GM23338 (cell line): ENCODE measurements around the gene OSBPL3. TPM values are rescaled to one million over a fixed set of nuclear protein-coding genes. Genes with fewer than 3 reads are reported as not detected.

ENCODE experiments used
- ATAC-seq: fragments of 200-7000 bp; cut with Tn5 transposase; 3 replicates; pipeline ENCODE4 v1.9.1; 2020
- DNase-seq: peaks from one replicate; pipeline ENCODE4 v3.0.0-alpha.2; 2015; ENCODE audit warnings: low spot score
- H2AFZ ChIP-seq: fragments of 200-600 bp; sonication (generic); 2 replicates; pipeline ENCODE4 v1.8.0; 2016; ENCODE audit warnings: antibody characterized with exemption, mild to moderate bottlenecking, moderate library complexity
- H3F3A ChIP-seq: fragments of 200-600 bp; sonication (generic); replicated peaks from 2 replicates; pipeline ENCODE4 v1.8.0; 2017; ENCODE audit warnings: antibody characterized with exemption, mixed run types, low read depth
- H3K27ac ChIP-seq: fragments of 200-600 bp; sonication (generic); 2 replicates; pipeline ENCODE4 v1.6.1; 2016; ENCODE audit warnings: low read depth
- H3K27me3 ChIP-seq: fragments of 200-600 bp; sonication (generic); 2 replicates; pipeline ENCODE4 v1.8.0; 2016; ENCODE audit warnings: mild to moderate bottlenecking, mixed run types, moderate library complexity; ENCODE audit not compliant: insufficient read depth
- H3K36me3 ChIP-seq: fragments of 200-600 bp; sonication (generic); 2 replicates; pipeline ENCODE4 v1.8.0; 2016; ENCODE audit warnings: mild to moderate bottlenecking; ENCODE audit not compliant: insufficient read depth
- H3K4me1 ChIP-seq: fragments of 200-600 bp; sonication (generic); 2 replicates; pipeline ENCODE4 v1.8.0; 2016; ENCODE audit warnings: mild to moderate bottlenecking, moderate library complexity; ENCODE audit not compliant: insufficient read depth
- H3K4me2 ChIP-seq: fragments of 200-600 bp; sonication (generic); 2 replicates; pipeline ENCODE4 v1.7.1; 2017; ENCODE audit warnings: mixed run types
- H3K4me3 ChIP-seq: fragments of 200-600 bp; sonication (generic); 2 replicates; pipeline ENCODE4 v1.6.1; 2016; ENCODE audit warnings: mixed run types
- H3K79me2 ChIP-seq: fragments of 200-600 bp; sonication (generic); replicated peaks from 2 replicates; pipeline ENCODE4 v1.8.0; 2017; ENCODE audit warnings: mild to moderate bottlenecking; ENCODE audit not compliant: insufficient read depth
- H3K9me2 ChIP-seq: fragments of 200-600 bp; sonication (generic); 2 replicates; pipeline ENCODE4 v1.8.0; 2017; ENCODE audit not compliant: insufficient read depth
- H4K20me1 ChIP-seq: fragments of 200-600 bp; sonication (generic); replicated peaks from 2 replicates; pipeline ENCODE4 v1.8.0; 2017; ENCODE audit warnings: mild to moderate bottlenecking; ENCODE audit not compliant: insufficient read depth
- H3K27ac Mint-ChIP-seq: 2 replicates; pipeline ENCODE4 v1.8.0; 2020; ENCODE audit warnings: inconsistent platforms, mild to moderate bottlenecking, moderate library complexity, mixed read lengths
- H3K27me3 Mint-ChIP-seq: 3 replicates; pipeline ENCODE4 v1.8.0; 2022; ENCODE audit warnings: low read depth, mild to moderate bottlenecking, moderate library complexity, mixed read lengths, inconsistent platforms; ENCODE audit not compliant: insufficient read depth, poor library complexity
- H3K36me3 Mint-ChIP-seq: 3 replicates; pipeline ENCODE4 v1.8.0; 2021; ENCODE audit warnings: low read depth, mild to moderate bottlenecking, inconsistent platforms, moderate library complexity, mixed read lengths
- H3K4me1 Mint-ChIP-seq: 3 replicates; pipeline ENCODE4 v1.8.0; 2020; ENCODE audit warnings: mild to moderate bottlenecking, inconsistent platforms, mixed read lengths
- H3K4me3 Mint-ChIP-seq: 3 replicates; pipeline ENCODE4 v1.8.0; 2021; ENCODE audit warnings: moderate library complexity, mild to moderate bottlenecking, inconsistent platforms, mixed read lengths
- H3K9me3 Mint-ChIP-seq: 3 replicates; pipeline ENCODE4 v1.8.0; 2020; ENCODE audit warnings: moderate library complexity, mild to moderate bottlenecking, inconsistent platforms, mixed read lengths
- EZH2 ChIP-seq: fragments of 200-600 bp; sonication (generic); IDR thresholded peaks from one replicate; pipeline ENCODE4 v1.8.0; 2017; ENCODE audit warnings: antibody characterized with exemption, mild to moderate bottlenecking, low read depth; ENCODE audit not compliant: unreplicated experiment
- EZH2phosphoT487 ChIP-seq: fragments of 200-600 bp; sonication (generic); IDR thresholded peaks from one replicate; pipeline ENCODE4 v1.8.1; 2018; ENCODE audit warnings: antibody characterized with exemption; ENCODE audit not compliant: unreplicated experiment
- POLR2AphosphoS5 ChIP-seq: IDR thresholded peaks from 2 replicates; pipeline ENCODE4 v1.6.1; 2016; ENCODE audit warnings: antibody characterized with exemption, low read depth
- ZNF114 ChIP-seq: fragments of 250-450 bp; sonication (Bioruptor Pico); IDR thresholded peaks from 2 replicates; pipeline ENCODE4 v1.5.0; 2020; ENCODE audit warnings: mild to moderate bottlenecking, moderate library complexity
- ZNF331 ChIP-seq: fragments of 250-450 bp; sonication (Bioruptor Pico); IDR thresholded peaks from 2 replicates; pipeline ENCODE4 v1.5.0; 2020; ENCODE audit warnings: low read depth, mild to moderate bottlenecking, moderate library complexity
- polyA plus RNA-seq: library from polyadenylated mRNA; unstranded; fragments of >200 nt; fragmentation: Nextera tagmentation; extraction: Ambion mirVana; gene quantifications from 2 replicates; pipeline ENCODE4 v1.2.1, GENCODE V29; 2016
- total RNA-seq: library from RNA; depleted of rRNA; stranded (reverse); fragments of >200 nt; shearing (Covaris generic); gene quantifications from 2 replicates; pipeline ENCODE4 v1.2.3, GENCODE V29; 2014
- TF ChIP-seq, protein P1 (sequence below): IDR thresholded peaks from 2 replicates; pipeline ENCODE4 v1.6.1; 2016; ENCODE audit warnings: antibody characterized with exemption
- TF ChIP-seq, protein P2 (sequence below): fragments of 250-450 bp; sonication (Bioruptor Pico); IDR thresholded peaks from 2 replicates; pipeline ENCODE4 v1.5.0; 2020; ENCODE audit warnings: mild to moderate bottlenecking, moderate library complexity
- TF ChIP-seq, protein P3 (sequence below), 2 experiments: fragments of 200-600 bp in 1 of 2; sonication (generic) in 1 of 2; conservative IDR thresholded peaks; 2 replicates each; pipeline versions ENCODE4 v1.5.1 to v1.6.1; 2016 to 2017; ENCODE audit warnings: antibody characterized with exemption in 2 of 2, low read depth in 2 of 2, mild to moderate bottlenecking in 2 of 2, moderate library complexity in 1 of 2

OSBPL3 gene
- total and polyA plus RNA-seq, 2 experiments from 2014 or later: 7.2 to 15.7 TPM

DNA sequence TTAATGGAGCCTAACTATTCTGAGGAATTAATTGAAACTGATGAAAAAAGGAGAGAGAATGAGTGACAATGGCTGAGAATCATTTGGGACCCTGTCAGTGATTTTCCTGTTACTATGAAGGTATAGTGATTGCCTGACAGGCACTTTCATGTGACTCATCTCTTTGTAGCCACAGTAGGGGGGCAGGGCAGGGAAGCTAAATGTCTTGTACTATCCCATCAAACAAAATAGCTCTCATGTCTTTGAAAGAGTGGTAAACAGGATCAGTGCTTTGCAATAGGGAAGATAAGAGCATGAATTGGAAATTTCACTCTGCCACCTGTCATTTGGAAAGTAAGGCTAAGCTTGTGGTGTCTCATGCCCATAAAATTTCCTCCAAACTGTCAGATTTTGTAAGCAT, 128.2 kb downstream of the OSBPL3 start:
- peaks cover 23% of the 10 kb centered on the region for H3K4me1 Mint-ChIP-seq
- TF ChIP-seq ZNF331 (CRISPR knock-in tag) (no peak), ZNF114 (CRISPR knock-in tag) (no peak), POLR2AphosphoS5 (no peak), EZH2 (no peak), EZH2phosphoT487 (no peak)
- TF ChIP-seq, protein P1, sequence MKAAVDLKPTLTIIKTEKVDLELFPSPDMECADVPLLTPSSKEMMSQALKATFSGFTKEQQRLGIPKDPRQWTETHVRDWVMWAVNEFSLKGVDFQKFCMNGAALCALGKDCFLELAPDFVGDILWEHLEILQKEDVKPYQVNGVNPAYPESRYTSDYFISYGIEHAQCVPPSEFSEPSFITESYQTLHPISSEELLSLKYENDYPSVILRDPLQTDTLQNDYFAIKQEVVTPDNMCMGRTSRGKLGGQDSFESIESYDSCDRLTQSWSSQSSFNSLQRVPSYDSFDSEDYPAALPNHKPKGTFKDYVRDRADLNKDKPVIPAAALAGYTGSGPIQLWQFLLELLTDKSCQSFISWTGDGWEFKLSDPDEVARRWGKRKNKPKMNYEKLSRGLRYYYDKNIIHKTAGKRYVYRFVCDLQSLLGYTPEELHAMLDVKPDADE: no peak
- TF ChIP-seq, protein P2, sequence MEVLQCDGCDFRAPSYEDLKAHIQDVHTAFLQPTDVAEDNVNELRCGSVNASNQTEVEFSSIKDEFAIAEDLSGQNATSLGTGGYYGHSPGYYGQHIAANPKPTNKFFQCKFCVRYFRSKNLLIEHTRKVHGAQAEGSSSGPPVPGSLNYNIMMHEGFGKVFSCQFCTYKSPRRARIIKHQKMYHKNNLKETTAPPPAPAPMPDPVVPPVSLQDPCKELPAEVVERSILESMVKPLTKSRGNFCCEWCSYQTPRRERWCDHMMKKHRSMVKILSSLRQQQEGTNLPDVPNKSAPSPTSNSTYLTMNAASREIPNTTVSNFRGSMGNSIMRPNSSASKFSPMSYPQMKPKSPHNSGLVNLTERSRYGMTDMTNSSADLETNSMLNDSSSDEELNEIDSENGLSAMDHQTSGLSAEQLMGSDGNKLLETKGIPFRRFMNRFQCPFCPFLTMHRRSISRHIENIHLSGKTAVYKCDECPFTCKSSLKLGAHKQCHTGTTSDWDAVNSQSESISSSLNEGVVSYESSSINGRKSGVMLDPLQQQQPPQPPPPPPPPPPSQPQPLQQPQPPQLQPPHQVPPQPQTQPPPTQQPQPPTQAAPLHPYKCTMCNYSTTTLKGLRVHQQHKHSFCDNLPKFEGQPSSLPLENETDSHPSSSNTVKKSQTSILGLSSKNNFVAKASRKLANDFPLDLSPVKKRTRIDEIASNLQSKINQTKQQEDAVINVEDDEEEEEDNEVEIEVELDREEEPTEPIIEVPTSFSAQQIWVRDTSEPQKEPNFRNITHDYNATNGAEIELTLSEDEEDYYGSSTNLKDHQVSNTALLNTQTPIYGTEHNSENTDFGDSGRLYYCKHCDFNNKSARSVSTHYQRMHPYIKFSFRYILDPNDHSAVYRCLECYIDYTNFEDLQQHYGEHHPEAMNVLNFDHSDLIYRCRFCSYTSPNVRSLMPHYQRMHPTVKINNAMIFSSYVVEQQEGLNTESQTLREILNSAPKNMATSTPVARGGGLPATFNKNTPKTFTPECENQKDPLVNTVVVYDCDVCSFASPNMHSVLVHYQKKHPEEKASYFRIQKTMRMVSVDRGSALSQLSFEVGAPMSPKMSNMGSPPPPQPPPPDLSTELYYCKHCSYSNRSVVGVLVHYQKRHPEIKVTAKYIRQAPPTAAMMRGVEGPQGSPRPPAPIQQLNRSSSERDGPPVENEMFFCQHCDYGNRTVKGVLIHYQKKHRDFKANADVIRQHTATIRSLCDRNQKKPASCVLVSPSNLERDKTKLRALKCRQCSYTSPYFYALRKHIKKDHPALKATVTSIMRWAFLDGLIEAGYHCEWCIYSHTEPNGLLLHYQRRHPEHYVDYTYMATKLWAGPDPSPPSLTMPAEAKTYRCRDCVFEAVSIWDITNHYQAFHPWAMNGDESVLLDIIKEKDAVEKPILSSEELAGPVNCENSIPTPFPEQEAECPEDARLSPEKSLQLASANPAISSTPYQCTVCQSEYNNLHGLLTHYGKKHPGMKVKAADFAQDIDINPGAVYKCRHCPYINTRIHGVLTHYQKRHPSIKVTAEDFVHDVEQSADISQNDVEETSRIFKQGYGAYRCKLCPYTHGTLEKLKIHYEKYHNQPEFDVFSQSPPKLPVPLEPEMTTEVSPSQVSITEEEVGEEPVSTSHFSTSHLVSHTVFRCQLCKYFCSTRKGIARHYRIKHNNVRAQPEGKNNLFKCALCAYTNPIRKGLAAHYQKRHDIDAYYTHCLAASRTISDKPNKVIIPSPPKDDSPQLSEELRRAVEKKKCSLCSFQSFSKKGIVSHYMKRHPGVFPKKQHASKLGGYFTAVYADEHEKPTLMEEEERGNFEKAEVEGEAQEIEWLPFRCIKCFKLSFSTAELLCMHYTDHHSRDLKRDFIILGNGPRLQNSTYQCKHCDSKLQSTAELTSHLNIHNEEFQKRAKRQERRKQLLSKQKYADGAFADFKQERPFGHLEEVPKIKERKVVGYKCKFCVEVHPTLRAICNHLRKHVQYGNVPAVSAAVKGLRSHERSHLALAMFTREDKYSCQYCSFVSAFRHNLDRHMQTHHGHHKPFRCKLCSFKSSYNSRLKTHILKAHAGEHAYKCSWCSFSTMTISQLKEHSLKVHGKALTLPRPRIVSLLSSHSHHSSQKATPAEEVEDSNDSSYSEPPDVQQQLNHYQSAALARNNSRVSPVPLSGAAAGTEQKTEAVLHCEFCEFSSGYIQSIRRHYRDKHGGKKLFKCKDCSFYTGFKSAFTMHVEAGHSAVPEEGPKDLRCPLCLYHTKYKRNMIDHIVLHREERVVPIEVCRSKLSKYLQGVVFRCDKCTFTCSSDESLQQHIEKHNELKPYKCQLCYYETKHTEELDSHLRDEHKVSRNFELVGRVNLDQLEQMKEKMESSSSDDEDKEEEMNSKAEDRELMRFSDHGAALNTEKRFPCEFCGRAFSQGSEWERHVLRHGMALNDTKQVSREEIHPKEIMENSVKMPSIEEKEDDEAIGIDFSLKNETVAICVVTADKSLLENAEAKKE (CRISPR knock-in tag): no peak
- TF ChIP-seq, protein P3, sequence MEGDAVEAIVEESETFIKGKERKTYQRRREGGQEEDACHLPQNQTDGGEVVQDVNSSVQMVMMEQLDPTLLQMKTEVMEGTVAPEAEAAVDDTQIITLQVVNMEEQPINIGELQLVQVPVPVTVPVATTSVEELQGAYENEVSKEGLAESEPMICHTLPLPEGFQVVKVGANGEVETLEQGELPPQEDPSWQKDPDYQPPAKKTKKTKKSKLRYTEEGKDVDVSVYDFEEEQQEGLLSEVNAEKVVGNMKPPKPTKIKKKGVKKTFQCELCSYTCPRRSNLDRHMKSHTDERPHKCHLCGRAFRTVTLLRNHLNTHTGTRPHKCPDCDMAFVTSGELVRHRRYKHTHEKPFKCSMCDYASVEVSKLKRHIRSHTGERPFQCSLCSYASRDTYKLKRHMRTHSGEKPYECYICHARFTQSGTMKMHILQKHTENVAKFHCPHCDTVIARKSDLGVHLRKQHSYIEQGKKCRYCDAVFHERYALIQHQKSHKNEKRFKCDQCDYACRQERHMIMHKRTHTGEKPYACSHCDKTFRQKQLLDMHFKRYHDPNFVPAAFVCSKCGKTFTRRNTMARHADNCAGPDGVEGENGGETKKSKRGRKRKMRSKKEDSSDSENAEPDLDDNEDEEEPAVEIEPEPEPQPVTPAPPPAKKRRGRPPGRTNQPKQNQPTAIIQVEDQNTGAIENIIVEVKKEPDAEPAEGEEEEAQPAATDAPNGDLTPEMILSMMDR (conservative IDR thresholded peaks at IDR 0.05; ENCODE audit: low read depth in 2 of 2): no peak

More for the DNA sequence above, 128.2 kb downstream of the OSBPL3 start:
- Histone ChIP-seq H3K9me2 (no peaks in the 10 kb centered on the region), H3K4me3 (no peak overlapping the region), H3K27me3 (no peaks in the 10 kb centered on the region), H3K27ac (no peak overlapping the region), H3K4me2 (no peak overlapping the region), H3K4me1 (peaks cover 16% of the 10 kb centered on the region), H3K36me3 (no peaks in the 10 kb centered on the region), H2AFZ (no peak overlapping the region), H4K20me1 (no peaks in the 10 kb centered on the region), H3K79me2 (no peaks in the 10 kb centered on the region), H3F3A (no peaks in the 10 kb centered on the region)
- no peak for DNase-seq
- Mint-ChIP-seq H3K27me3 (no peaks in the 10 kb centered on the region), H3K36me3 (no peaks in the 10 kb centered on the region), H3K4me3 (no peak overlapping the region), H3K27ac (peak overlapping the region; percentile 2; the same call in 1 of the 2 replicates), H3K9me3 (no peaks in the 10 kb centered on the region)
- peak; percentile 33; the same call in 2 of the 3 replicates for ATAC-seq
